KMS-11 (cell line): ENCODE measurements around the gene PARP1.

Experiments used
- H2AFZ ChIP-seq: fragments of 200-600 bp; sonication (generic); 2 replicates; pipeline ENCODE4 v1.6.1; 2016; ENCODE audit warnings: antibody characterized with exemption, mixed run types, low read depth
- H3K27ac ChIP-seq: fragments of 200-600 bp; sonication (generic); 2 replicates; pipeline ENCODE4 v1.6.1; 2016; ENCODE audit warnings: mild to moderate bottlenecking, mixed run types
- H3K27me3 ChIP-seq: fragments of 200-600 bp; sonication (generic); 2 replicates; pipeline ENCODE4 v1.6.1; 2017; ENCODE audit warnings: mild to moderate bottlenecking, low read depth, mixed run types, moderate library complexity; ENCODE audit not compliant: insufficient read depth
- H3K36me3 ChIP-seq: fragments of 200-600 bp; sonication (generic); 2 replicates; pipeline ENCODE4 v1.6.1; 2017; ENCODE audit warnings: mild to moderate bottlenecking, mixed run types; ENCODE audit not compliant: insufficient read depth
- H3K4me1 ChIP-seq: fragments of 200-600 bp; sonication (generic); 2 replicates; pipeline ENCODE4 v1.6.1; 2016; ENCODE audit warnings: mild to moderate bottlenecking, low read depth, mixed run types; ENCODE audit not compliant: poor library complexity, severe bottlenecking
- H3K4me2 ChIP-seq: fragments of 200-600 bp; sonication (generic); 2 replicates; pipeline ENCODE4 v1.7.0; 2016; ENCODE audit warnings: mild to moderate bottlenecking, mixed run types
- H3K4me3 ChIP-seq: fragments of 200-600 bp; sonication (generic); IDR thresholded peaks from 2 replicates; pipeline ENCODE4 v1.6.1; 2017; ENCODE audit warnings: low read depth, low read length, mixed read lengths; ENCODE audit not compliant: insufficient read depth
- H3K79me2 ChIP-seq: fragments of 200-600 bp; sonication (generic); 2 replicates; pipeline ENCODE4 v1.6.1; 2016; ENCODE audit warnings: low read depth, mixed run types; ENCODE audit not compliant: insufficient read depth
- H3K9ac ChIP-seq: fragments of 200-600 bp; sonication (generic); 2 replicates; pipeline ENCODE4 v1.6.1; 2016; ENCODE audit warnings: mild to moderate bottlenecking, mixed run types
- H4K20me1 ChIP-seq: fragments of 200-600 bp; sonication (generic); 2 replicates; pipeline ENCODE4 v1.6.1; 2016; ENCODE audit warnings: mild to moderate bottlenecking, mixed run types; ENCODE audit not compliant: insufficient read depth
- CTCF ChIP-seq: fragments of 200-600 bp; sonication (generic); conservative IDR thresholded peaks from 2 replicates; pipeline ENCODE4 v1.6.1; 2017; ENCODE audit warnings: low read depth, mild to moderate bottlenecking, antibody characterized with exemption, low read length, moderate library complexity, mixed read lengths

PARP1 gene

DNA sequence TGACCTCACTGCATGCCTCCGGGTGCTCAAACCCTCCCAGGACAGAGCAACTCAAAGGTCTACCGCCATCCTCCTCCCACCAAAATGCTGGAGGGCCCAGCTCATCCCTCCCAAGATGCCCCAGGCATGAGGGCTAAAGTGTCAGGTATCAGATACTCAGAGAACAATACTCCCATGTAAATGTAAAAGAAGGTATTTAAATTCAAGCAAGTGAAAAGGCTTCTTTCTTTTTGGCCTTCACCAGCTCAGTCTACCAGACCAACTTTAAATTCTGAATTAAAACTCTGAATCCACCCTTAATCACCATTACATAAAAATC is 3.0 kb downstream of the PARP1 start:
- Histone ChIP-seq H2AFZ (no peak overlapping the region), H4K20me1 (peaks cover 51% of the 10 kb centered on the region), H3K9ac (no peak overlapping the region), H3K27ac (peak overlapping the region; percentile 94; the same call in 1 of the 2 replicates), H3K4me1 (peaks cover 49% of the 10 kb centered on the region), H3K4me2 (peak overlapping the region; percentile 80), H3K4me3 (no peak overlapping the region), H3K79me2 (peaks cover 75% of the 10 kb centered on the region), H3K27me3 (no peaks in the 10 kb centered on the region), H3K36me3 (peaks cover 21% of the 10 kb centered on the region; the same call in 1 of the 2 replicates)
- TF ChIP-seq CTCF = no peak

GRCh38 chr1:226404063-226404903 is 3.6 kb downstream of the PARP1 start:
- no peak overlapping the region for H2AFZ ChIP-seq
- H4K20me1 ChIP-seq = peaks cover 56% of the 10 kb centered on the region
- H3K27ac ChIP-seq = peak overlapping the region; percentile 94; the same call in 1 of the 2 replicates
- no peak overlapping the region for H3K9ac ChIP-seq
- peak overlapping the region; percentile 80 for H3K4me2 ChIP-seq
- peaks cover 49% of the 10 kb centered on the region for H3K4me1 ChIP-seq
- H3K36me3 ChIP-seq = peaks cover 21% of the 10 kb centered on the region; the same call in 1 of the 2 replicates
- no peaks in the 10 kb centered on the region for H3K27me3 ChIP-seq
- TF ChIP-seq CTCF = no peak
- peaks cover 80% of the 10 kb centered on the region for H3K79me2 ChIP-seq
- no peak overlapping the region for H3K4me3 ChIP-seq

DNA sequence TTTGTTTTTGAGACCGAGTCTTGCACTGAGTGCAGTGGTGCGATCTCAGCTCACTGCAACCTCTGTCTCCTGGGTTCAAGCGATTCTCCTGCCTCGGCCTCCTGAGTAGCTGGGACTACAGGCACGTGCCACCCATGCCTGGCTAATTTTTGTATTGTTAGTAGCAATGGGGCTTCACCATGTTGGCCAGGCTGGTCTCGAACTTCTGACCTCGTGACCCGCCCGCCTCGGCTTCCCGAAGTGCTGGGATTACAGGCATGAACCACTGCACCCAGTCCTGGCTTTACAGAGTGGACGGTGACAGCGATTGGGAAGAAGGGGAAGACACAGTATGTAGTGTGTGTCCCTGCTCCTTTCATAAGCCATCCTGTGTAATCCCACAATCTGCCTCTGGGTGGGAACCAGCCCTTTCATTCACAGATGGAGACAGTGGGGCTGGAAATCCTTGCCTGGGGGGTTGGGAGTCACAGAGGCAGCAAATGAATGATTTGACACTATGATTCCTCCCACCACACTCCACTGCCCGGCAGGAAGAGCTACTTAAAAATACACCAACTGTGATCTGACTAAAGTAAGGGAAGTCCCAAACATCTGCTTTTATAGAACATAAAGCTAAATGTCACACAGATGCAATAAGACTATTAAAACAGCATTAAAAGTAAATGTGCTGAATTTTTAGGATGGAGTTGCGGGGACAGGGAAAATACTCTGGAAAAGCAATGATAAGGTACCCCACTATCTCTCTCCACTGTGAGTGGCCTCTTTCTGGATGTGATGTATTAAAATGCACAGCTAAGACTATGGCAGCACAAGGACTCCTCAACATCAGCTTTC is 4.5 kb downstream of the PARP1 start:
- Histone ChIP-seq H2AFZ (no peak overlapping the region), H3K27me3 (no peaks in the 10 kb centered on the region), H3K27ac (peak overlapping the region; percentile 21; the same call in 1 of the 2 replicates), H3K9ac (no peak overlapping the region), H3K4me3 (no peak overlapping the region), H3K79me2 (peaks cover 89% of the 10 kb centered on the region), H3K4me1 (peaks cover 45% of the 10 kb centered on the region), H4K20me1 (peaks cover 57% of the 10 kb centered on the region), H3K4me2 (peak overlapping the region; percentile 80; the same call in 1 of the 2 replicates), H3K36me3 (peaks cover 21% of the 10 kb centered on the region; the same call in 1 of the 2 replicates)
- 0 out of 2 replicates have a peak, but pooled peaks have one; percentile 26 for TF ChIP-seq CTCF

- Histone ChIP-seq H4K20me1 (peaks cover 57% of the 10 kb centered on the region), H3K36me3 (peaks cover 21% of the 10 kb centered on the region; the same call in 1 of the 2 replicates), H3K27ac (no peak overlapping the region), H3K4me3 (no peak overlapping the region), H3K79me2 (peaks cover 96% of the 10 kb centered on the region), H3K4me1 (peaks cover 42% of the 10 kb centered on the region), H3K4me2 (no peak overlapping the region), H3K27me3 (no peaks in the 10 kb centered on the region), H2AFZ (no peak overlapping the region), H3K9ac (no peak overlapping the region)
- no peak for TF ChIP-seq CTCF
These were observed 5.1 kb downstream of the PARP1 start for GRCh38 chr1:226402739-226403165.
